Mammary epithelial cell (primary cell): ENCODE measurements around the gene ACOX1.

Experiments
- CTCF ChIP-seq, 2 donors: IDR thresholded peaks in 1 of 2; conservative IDR thresholded peaks in 1 of 2; 2 replicates each; pipeline ENCODE4 v1.5.1; 2011 to 2012; ENCODE audit warnings: inconsistent platforms in 2 of 2, low read length in 2 of 2, mild to moderate bottlenecking in 2 of 2, control low read depth in 1 of 2, low read depth in 1 of 2; ENCODE audit not compliant: insufficient read depth in 1 of 2; ENCODE audit errors: extremely low read depth in 1 of 2
- EZH2 ChIP-seq: IDR thresholded peaks from 2 replicates; pipeline ENCODE4 v1.6.1; 2012; ENCODE audit warnings: low read length, inconsistent platforms, borderline replicate concordance

GRCh38 chr17:75917917-75918445 is 61.0 kb downstream of the ACOX1 start:
- TF ChIP-seq CTCF (conservative IDR thresholded peaks at IDR 0.05 in 1 of 2, IDR thresholded peaks at IDR 0.05 in 1 of 2; ENCODE audit: extremely low read depth in 1 of 2, insufficient read depth in 1 of 2, low read depth in 1 of 2, low read length in 2 of 2) (no peak), EZH2 (no peak)
